KMS-11 (cell line): ENCODE data around the gene OR2T35.

Experiments
- H2AFZ ChIP-seq: fragments of 200-600 bp; sonication (generic); 2 replicates; pipeline ENCODE4 v1.6.1; 2016; ENCODE audit warnings: antibody characterized with exemption, mixed run types, low read depth
- H3K27ac ChIP-seq: fragments of 200-600 bp; sonication (generic); 2 replicates; pipeline ENCODE4 v1.6.1; 2016; ENCODE audit warnings: mild to moderate bottlenecking, mixed run types
- H3K27me3 ChIP-seq: fragments of 200-600 bp; sonication (generic); 2 replicates; pipeline ENCODE4 v1.6.1; 2017; ENCODE audit warnings: mild to moderate bottlenecking, low read depth, mixed run types, moderate library complexity; ENCODE audit not compliant: insufficient read depth
- H3K36me3 ChIP-seq: fragments of 200-600 bp; sonication (generic); 2 replicates; pipeline ENCODE4 v1.6.1; 2017; ENCODE audit warnings: mild to moderate bottlenecking, mixed run types; ENCODE audit not compliant: insufficient read depth
- H3K4me1 ChIP-seq: fragments of 200-600 bp; sonication (generic); 2 replicates; pipeline ENCODE4 v1.6.1; 2016; ENCODE audit warnings: mild to moderate bottlenecking, low read depth, mixed run types; ENCODE audit not compliant: poor library complexity, severe bottlenecking
- H3K4me2 ChIP-seq: fragments of 200-600 bp; sonication (generic); 2 replicates; pipeline ENCODE4 v1.7.0; 2016; ENCODE audit warnings: mild to moderate bottlenecking, mixed run types
- H3K4me3 ChIP-seq: fragments of 200-600 bp; sonication (generic); IDR thresholded peaks from 2 replicates; pipeline ENCODE4 v1.6.1; 2017; ENCODE audit warnings: low read depth, low read length, mixed read lengths; ENCODE audit not compliant: insufficient read depth
- H3K79me2 ChIP-seq: fragments of 200-600 bp; sonication (generic); 2 replicates; pipeline ENCODE4 v1.6.1; 2016; ENCODE audit warnings: low read depth, mixed run types; ENCODE audit not compliant: insufficient read depth
- H3K9ac ChIP-seq: fragments of 200-600 bp; sonication (generic); 2 replicates; pipeline ENCODE4 v1.6.1; 2016; ENCODE audit warnings: mild to moderate bottlenecking, mixed run types
- H4K20me1 ChIP-seq: fragments of 200-600 bp; sonication (generic); 2 replicates; pipeline ENCODE4 v1.6.1; 2016; ENCODE audit warnings: mild to moderate bottlenecking, mixed run types; ENCODE audit not compliant: insufficient read depth
- TF ChIP-seq, protein P1 (sequence below): fragments of 200-600 bp; sonication (generic); conservative IDR thresholded peaks from 2 replicates; pipeline ENCODE4 v1.6.1; 2017; ENCODE audit warnings: low read depth, mild to moderate bottlenecking, antibody characterized with exemption, low read length, moderate library complexity, mixed read lengths

The OR2T35 gene

DNA sequence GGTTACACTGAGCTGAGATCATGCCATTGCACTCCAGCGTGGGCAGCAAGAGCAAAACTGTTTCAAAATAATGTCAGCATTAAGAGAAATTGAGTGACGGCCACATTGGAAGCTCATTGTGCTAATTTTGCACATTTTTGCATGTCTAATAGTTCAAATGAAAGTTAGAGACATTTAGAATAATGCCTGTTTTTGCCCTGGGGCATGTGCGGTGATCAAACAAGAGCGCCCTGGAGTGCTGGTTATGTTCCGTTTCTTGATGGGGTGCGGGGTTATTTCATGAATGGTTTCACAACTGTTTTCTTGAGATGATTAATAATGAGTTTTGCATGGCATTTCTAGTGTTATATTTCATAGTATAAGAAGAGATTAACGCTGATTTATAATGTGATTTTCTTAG, 23.3 kb downstream of the OR2T35 start:
- Histone ChIP-seq H3K27ac (no peak overlapping the region), H3K27me3 (no peaks in the 10 kb centered on the region), H2AFZ (no peak overlapping the region), H3K9ac (no peak overlapping the region), H3K4me2 (no peak overlapping the region), H3K36me3 (no peaks in the 10 kb centered on the region), H3K4me3 (no peak overlapping the region), H3K79me2 (no peaks in the 10 kb centered on the region), H4K20me1 (no peaks in the 10 kb centered on the region), H3K4me1 (no peaks in the 10 kb centered on the region)
- TF ChIP-seq, protein P1, sequence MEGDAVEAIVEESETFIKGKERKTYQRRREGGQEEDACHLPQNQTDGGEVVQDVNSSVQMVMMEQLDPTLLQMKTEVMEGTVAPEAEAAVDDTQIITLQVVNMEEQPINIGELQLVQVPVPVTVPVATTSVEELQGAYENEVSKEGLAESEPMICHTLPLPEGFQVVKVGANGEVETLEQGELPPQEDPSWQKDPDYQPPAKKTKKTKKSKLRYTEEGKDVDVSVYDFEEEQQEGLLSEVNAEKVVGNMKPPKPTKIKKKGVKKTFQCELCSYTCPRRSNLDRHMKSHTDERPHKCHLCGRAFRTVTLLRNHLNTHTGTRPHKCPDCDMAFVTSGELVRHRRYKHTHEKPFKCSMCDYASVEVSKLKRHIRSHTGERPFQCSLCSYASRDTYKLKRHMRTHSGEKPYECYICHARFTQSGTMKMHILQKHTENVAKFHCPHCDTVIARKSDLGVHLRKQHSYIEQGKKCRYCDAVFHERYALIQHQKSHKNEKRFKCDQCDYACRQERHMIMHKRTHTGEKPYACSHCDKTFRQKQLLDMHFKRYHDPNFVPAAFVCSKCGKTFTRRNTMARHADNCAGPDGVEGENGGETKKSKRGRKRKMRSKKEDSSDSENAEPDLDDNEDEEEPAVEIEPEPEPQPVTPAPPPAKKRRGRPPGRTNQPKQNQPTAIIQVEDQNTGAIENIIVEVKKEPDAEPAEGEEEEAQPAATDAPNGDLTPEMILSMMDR: no peak

DNA sequence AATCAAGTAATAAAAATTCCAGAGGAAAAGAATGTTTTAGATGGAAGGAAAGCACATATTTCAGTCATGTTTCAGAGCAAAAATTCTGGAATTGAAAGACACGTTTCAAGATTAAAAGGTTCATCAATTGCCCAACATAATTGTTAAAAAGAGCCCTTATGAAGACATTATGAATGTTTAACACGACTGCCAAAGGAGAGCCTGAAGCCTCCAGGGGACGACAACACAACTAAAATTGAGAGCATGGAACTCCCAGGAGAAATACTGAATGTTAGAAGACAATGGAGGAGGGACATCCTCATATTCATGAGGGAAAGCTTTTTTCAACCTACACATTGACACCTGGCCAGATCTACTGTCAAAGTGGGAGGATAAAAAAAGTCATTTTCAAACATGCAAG, 26.2 kb downstream of the OR2T35 start:
- no peaks in the 10 kb centered on the region for H3K36me3 ChIP-seq
- no peak overlapping the region for H3K27ac ChIP-seq
- H3K4me2 ChIP-seq: no peak overlapping the region
- peaks cover 6% of the 10 kb centered on the region for H3K4me1 ChIP-seq
- TF ChIP-seq, protein P1: peak; percentile 55
- no peaks in the 10 kb centered on the region for H3K27me3 ChIP-seq
- H3K79me2 ChIP-seq: no peaks in the 10 kb centered on the region
- no peaks in the 10 kb centered on the region for H4K20me1 ChIP-seq
- H3K4me3 ChIP-seq: no peak overlapping the region
- no peak overlapping the region for H3K9ac ChIP-seq
- H2AFZ ChIP-seq: no peak overlapping the region

DNA sequence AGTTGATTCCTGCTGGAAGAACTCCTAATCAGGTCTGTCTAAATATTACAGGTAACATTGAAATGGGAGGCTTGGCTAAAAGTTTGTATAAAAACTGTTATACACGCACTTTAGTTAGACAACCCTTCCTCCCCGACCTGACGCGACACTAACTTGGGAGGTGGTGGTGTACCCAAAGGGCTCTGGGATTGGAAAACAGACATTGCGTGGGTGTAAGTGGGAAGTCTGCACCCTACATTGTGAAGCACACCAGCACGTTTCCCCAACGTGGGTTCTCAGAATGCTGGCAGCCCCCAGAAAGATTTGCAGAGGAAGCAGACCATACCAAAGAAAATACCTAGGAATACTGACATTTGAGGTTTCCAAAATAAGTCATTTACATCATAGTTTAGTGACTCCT, 27.0 kb downstream of the OR2T35 start:
- Histone ChIP-seq H3K4me1 (peaks cover 14% of the 10 kb centered on the region), H3K36me3 (no peaks in the 10 kb centered on the region), H3K79me2 (no peaks in the 10 kb centered on the region), H3K4me2 (no peak overlapping the region), H4K20me1 (no peaks in the 10 kb centered on the region), H3K27me3 (no peaks in the 10 kb centered on the region), H3K4me3 (no peak overlapping the region), H2AFZ (no peak overlapping the region), H3K9ac (no peak overlapping the region), H3K27ac (no peak overlapping the region)
- TF ChIP-seq, protein P1: no peak

DNA sequence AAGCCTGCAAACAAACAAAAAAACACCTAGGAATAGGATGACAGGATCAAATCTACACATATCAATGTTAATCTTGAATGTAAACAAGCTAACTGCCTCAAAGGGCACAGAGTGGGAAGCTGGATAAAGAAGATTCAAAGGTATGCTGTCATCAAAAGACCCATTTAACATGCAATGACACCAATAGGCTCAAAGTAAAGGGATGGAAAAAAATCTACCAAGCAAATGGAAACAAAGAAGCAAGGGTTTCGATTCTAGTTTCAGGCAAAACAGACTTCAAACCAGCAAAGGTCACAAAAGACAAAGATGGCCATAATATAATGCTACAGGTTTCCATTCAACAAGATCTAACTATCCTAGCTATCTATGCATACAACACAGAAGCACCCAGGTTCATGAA, 31.3 kb downstream of the OR2T35 start:
- H3K4me3 ChIP-seq: no peak overlapping the region
- peak overlapping the region; percentile 11; the same call in 1 of the 2 replicates for H2AFZ ChIP-seq
- H3K27me3 ChIP-seq: no peaks in the 10 kb centered on the region
- TF ChIP-seq, protein P1: no peak
- no peaks in the 10 kb centered on the region for H3K79me2 ChIP-seq
- peak overlapping the region; percentile 22; the same call in 1 of the 2 replicates for H3K4me2 ChIP-seq
- H3K9ac ChIP-seq: no peak overlapping the region
- H3K27ac ChIP-seq: peak overlapping the region; percentile 7; the same call in 1 of the 2 replicates
- H4K20me1 ChIP-seq: no peaks in the 10 kb centered on the region
- H3K36me3 ChIP-seq: no peaks in the 10 kb centered on the region
- H3K4me1 ChIP-seq: peaks cover 24% of the 10 kb centered on the region
